ENCODE data around the gene MAFB. TPM values are rescaled to one million over a fixed set of nuclear protein-coding genes. Genes with fewer than 3 reads are reported as not detected.

MAFB gene
- total and polyA plus RNA-seq, 9 of the 15 experiments (the other 6 are each of a cell fraction or from before 2014, with no cell fraction given), result 0.04 TPM; not detected in 8

DNA sequence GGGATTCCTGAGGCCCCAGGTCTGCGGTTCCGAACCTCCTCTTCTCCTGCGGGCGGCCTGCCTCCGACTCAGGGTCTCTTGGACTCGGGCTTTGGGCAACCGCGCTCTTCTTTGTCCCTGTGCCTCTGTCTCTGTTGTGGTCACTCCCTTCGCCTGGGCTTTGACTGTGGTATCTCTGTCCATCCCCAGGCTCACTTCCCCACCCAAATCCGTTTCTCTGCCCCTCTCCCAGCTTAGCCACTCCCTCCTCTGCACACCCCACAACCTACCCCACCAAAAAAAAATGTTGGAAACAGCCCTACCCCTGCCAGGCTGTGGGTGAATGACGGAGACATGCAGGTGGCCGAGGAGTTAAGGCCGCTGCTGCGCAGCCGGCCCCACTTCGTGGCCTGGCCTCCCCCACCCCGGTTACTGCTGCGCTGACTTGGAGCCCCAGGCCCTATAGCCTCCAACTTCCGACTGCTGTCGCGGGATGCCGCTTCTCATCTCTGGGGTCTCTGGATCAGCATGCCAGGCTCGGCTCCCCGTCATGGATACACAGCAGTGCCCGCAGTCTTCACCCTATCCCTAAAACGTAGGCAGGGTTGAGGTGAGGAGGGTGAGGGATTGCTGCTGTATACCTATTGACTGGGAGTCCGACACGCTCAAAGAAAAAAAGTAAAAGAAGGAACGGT lies 2.7 kb upstream of the MAFB start (continued):
- TF ChIP-seq, protein P1, sequence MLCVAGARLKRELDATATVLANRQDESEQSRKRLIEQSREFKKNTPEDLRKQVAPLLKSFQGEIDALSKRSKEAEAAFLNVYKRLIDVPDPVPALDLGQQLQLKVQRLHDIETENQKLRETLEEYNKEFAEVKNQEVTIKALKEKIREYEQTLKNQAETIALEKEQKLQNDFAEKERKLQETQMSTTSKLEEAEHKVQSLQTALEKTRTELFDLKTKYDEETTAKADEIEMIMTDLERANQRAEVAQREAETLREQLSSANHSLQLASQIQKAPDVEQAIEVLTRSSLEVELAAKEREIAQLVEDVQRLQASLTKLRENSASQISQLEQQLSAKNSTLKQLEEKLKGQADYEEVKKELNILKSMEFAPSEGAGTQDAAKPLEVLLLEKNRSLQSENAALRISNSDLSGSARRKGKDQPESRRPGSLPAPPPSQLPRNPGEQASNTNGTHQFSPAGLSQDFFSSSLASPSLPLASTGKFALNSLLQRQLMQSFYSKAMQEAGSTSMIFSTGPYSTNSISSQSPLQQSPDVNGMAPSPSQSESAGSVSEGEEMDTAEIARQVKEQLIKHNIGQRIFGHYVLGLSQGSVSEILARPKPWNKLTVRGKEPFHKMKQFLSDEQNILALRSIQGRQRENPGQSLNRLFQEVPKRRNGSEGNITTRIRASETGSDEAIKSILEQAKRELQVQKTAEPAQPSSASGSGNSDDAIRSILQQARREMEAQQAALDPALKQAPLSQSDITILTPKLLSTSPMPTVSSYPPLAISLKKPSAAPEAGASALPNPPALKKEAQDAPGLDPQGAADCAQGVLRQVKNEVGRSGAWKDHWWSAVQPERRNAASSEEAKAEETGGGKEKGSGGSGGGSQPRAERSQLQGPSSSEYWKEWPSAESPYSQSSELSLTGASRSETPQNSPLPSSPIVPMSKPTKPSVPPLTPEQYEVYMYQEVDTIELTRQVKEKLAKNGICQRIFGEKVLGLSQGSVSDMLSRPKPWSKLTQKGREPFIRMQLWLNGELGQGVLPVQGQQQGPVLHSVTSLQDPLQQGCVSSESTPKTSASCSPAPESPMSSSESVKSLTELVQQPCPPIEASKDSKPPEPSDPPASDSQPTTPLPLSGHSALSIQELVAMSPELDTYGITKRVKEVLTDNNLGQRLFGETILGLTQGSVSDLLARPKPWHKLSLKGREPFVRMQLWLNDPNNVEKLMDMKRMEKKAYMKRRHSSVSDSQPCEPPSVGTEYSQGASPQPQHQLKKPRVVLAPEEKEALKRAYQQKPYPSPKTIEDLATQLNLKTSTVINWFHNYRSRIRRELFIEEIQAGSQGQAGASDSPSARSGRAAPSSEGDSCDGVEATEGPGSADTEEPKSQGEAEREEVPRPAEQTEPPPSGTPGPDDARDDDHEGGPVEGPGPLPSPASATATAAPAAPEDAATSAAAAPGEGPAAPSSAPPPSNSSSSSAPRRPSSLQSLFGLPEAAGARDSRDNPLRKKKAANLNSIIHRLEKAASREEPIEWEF (CRISPR knock-in tag; IDR thresholded peaks at IDR 0.05), result no peak
- TF ChIP-seq PHF8 (IDR thresholded peaks at IDR 0.05; ENCODE audit: borderline replicate concordance, low read length) (no peak), ZKSCAN3 (CRISPR knock-in tag; IDR thresholded peaks at IDR 0.05) (no peak), ZNF79 (CRISPR knock-in tag; IDR thresholded peaks at IDR 0.05; ENCODE audit: low read depth) (no peak), ZZZ3 (IDR thresholded peaks at IDR 0.05) (no peak)
- TF ChIP-seq, protein P2, sequence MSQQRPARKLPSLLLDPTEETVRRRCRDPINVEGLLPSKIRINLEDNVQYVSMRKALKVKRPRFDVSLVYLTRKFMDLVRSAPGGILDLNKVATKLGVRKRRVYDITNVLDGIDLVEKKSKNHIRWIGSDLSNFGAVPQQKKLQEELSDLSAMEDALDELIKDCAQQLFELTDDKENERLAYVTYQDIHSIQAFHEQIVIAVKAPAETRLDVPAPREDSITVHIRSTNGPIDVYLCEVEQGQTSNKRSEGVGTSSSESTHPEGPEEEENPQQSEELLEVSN (IDR thresholded peaks at IDR 0.05; ENCODE audit: borderline replicate concordance in 1 of 2, extremely low read depth in 1 of 2, insufficient read depth in 1 of 2, insufficient read length in 1 of 2, low read depth in 1 of 2, low read length in 1 of 2, poor library complexity in 1 of 2, severe bottlenecking in 1 of 2), result no peak
